RWPE2 (cell line): ENCODE measurements around the gene CAPZB.

Experiments used
- ATAC-seq: fragments of 200-7000 bp; cut with Tn5 transposase; 3 replicates; pipeline ENCODE4 v1.9.1; 2021; ENCODE audit warnings: low read depth
- DNase-seq: peaks from one replicate; pipeline ENCODE4 v3.0.0-alpha.2; 2020; ENCODE audit warnings: low spot score
- H3K27ac ChIP-seq: fragments of 450-650 bp; 2 replicates; pipeline ENCODE4 v1.5.1; 2017; ENCODE audit warnings: mild to moderate bottlenecking; ENCODE audit not compliant: poor library complexity, severe bottlenecking
- H3K27me3 ChIP-seq: fragments of 250-450 bp; sonication (Bioruptor Pico); 2 replicates; pipeline ENCODE4 v1.5.1; 2021; ENCODE audit warnings: mild to moderate bottlenecking, moderate library complexity; ENCODE audit not compliant: insufficient read depth, poor library complexity, severe bottlenecking
- H3K36me3 ChIP-seq: fragments of 250-450 bp; sonication (Bioruptor Pico); 2 replicates; pipeline ENCODE4 v1.5.1; 2020; ENCODE audit warnings: low read depth, mild to moderate bottlenecking, moderate library complexity
- H3K4me1 ChIP-seq: fragments of 250-450 bp; sonication (Bioruptor Pico); 2 replicates; pipeline ENCODE4 v1.5.1; 2021; ENCODE audit warnings: mild to moderate bottlenecking, moderate library complexity; ENCODE audit not compliant: insufficient read depth, poor library complexity, severe bottlenecking
- H3K4me3 ChIP-seq: fragments of 250-450 bp; sonication (Bioruptor Pico); 2 replicates; pipeline ENCODE4 v1.5.1; 2021; ENCODE audit warnings: mild to moderate bottlenecking, moderate library complexity; ENCODE audit not compliant: severe bottlenecking
- H3K9me3 ChIP-seq: fragments of 250-450 bp; sonication (Bioruptor Pico); 2 replicates; pipeline ENCODE4 v1.5.1; 2021; ENCODE audit warnings: mild to moderate bottlenecking, moderate library complexity; ENCODE audit not compliant: severe bottlenecking
- CTCF ChIP-seq: fragments of 450-650 bp; IDR thresholded peaks from one replicate; pipeline ENCODE4 v1.5.1; 2017; ENCODE audit warnings: mild to moderate bottlenecking, moderate library complexity; ENCODE audit not compliant: poor library complexity, severe bottlenecking

CAPZB gene

GRCh38 chr1:19392221-19392620 is 93.1 kb downstream of the CAPZB start:
- no peaks in the 10 kb centered on the region for H3K27me3 ChIP-seq
- ATAC-seq (no peak), DNase-seq (no peak)
- H3K4me3 ChIP-seq = no peak overlapping the region
- TF ChIP-seq CTCF = no peak
- no peak overlapping the region for H3K27ac ChIP-seq
- no peaks in the 10 kb centered on the region for H3K9me3 ChIP-seq
- H3K36me3 ChIP-seq = peaks cover 4% of the 10 kb centered on the region
- peaks cover 7% of the 10 kb centered on the region for H3K4me1 ChIP-seq

DNA sequence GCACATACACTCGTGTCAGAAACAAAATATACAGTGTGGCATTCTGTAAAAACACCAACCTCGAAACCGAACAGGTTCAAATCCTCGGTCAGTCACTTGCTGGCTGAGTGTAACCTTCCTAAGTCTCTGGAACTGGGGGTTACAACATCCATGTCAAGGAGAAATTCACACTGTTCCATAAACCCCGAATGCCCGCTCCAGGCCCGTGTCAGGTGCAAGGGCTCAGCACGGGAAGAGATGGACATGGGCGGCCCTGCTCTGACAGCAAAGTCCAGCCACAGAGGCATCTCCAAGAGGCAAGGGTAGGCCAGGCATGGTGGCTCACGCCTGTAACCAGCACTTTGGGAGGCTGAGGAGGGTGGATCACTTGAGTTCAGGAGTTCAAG is 93.8 kb downstream of the CAPZB start:
- TF ChIP-seq CTCF = peak; percentile 62
- Histone ChIP-seq H3K36me3 (peaks cover 4% of the 10 kb centered on the region), H3K9me3 (no peaks in the 10 kb centered on the region), H3K4me3 (no peak overlapping the region), H3K27ac (no peak overlapping the region), H3K4me1 (peaks cover 7% of the 10 kb centered on the region), H3K27me3 (no peaks in the 10 kb centered on the region)
- ATAC-seq (no peak), DNase-seq (no peak)

DNA sequence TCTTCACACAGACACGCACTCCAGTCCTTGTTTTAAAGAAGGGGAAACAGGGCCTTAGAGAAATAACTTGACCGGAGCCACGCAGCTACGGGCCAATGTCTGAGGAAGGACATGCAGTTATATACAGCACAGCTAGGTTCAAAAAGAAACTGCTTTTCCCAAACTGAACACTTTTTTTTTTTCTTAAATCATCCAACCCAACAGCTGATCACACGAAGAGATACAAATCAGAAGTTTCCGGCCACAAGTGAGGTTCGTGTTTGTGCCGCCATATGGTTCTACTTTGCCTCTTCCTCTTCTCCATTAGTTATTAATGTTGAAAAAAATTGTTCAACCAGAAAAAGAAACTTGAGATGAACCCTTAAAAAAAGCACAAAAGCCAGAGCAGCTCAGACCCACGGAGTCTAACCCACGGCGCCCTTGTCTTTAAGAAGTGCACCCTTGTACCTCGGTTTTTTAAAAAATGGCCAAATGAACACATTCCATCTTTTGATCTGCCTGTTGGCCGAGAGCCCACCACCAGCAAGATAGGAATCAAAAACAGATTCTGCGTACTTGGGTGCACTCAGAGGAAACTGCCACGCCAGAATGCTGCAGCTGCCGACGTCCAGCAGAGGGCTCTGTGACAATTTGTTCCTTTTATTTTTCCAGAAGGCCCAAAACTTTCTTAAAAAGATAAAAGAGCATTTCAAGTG is 94.3 kb downstream of the CAPZB start:
- no peak overlapping the region for H3K27ac ChIP-seq
- peaks cover 7% of the 10 kb centered on the region for H3K4me1 ChIP-seq
- ATAC-seq = no peak

DNA sequence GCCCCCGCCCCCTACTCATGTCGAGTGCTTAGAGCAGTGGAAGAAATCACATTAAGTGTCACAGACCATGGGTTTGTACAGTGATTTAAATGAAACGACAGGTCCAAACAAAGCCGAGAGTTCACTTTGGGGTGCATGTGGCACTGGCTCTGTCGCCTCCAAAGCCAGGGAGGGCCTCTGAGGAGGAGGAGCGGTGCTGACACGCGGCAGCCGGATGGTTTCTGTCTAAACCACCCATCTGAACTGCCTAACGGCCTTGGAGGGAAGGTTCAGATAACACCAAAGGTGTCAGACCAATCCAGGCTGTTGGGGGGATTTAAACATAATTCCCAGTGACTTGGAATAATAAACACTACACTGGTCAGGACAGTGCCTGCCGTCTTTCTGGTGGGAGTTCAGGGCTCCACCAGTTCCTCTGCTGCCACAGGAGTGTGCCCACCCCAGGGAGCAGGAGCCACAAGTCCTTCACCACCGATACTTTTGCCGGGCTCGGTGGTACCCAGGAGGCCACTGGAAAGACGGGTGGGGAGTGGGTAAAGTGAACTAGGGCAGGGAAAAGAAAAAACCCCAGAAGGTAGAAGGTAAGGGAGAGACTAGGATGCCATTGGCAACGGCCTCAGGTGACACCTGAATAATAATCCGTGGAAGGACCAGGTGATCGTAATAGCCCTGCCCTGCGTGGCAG is 95.0 kb downstream of the CAPZB start:
- no peak overlapping the region for H3K27ac ChIP-seq
- H3K4me3 ChIP-seq = no peak overlapping the region
- no peaks in the 10 kb centered on the region; the same call in none of the 2 replicates for H3K36me3 ChIP-seq
- ATAC-seq (no peak), DNase-seq (no peak)
- H3K27me3 ChIP-seq = no peaks in the 10 kb centered on the region
- no peaks in the 10 kb centered on the region for H3K4me1 ChIP-seq
- no peaks in the 10 kb centered on the region for H3K9me3 ChIP-seq
- no peak for TF ChIP-seq CTCF

More for the DNA sequence above, 94.3 kb downstream of the CAPZB start:
- DNase-seq = no peak
- H3K4me3 ChIP-seq = no peak overlapping the region
- peak; percentile 85 for TF ChIP-seq CTCF
- H3K9me3 ChIP-seq = no peaks in the 10 kb centered on the region
- H3K36me3 ChIP-seq = peaks cover 3% of the 10 kb centered on the region
- no peaks in the 10 kb centered on the region for H3K27me3 ChIP-seq

GRCh38 chr1:19388980-19389379 is 96.4 kb downstream of the CAPZB start:
- H3K4me1 ChIP-seq = no peaks in the 10 kb centered on the region
- no peaks in the 10 kb centered on the region for H3K9me3 ChIP-seq
- H3K36me3 ChIP-seq = peaks cover 10% of the 10 kb centered on the region
- no peak for DNase-seq
- no peaks in the 10 kb centered on the region for H3K27me3 ChIP-seq
- H3K27ac ChIP-seq = no peak overlapping the region
- no peak overlapping the region for H3K4me3 ChIP-seq
- TF ChIP-seq CTCF = no peak
- no peak for ATAC-seq
